ENCODE measurements around the gene SHC3.

The SHC3 gene

GRCh38 chr9:89149726-89150125 lies 28.9 kb downstream of the SHC3 start:
- no peak for TF ChIP-seq ELF4 (IDR thresholded peaks at IDR 0.05)
- TF ChIP-seq NFRKB (IDR thresholded peaks at IDR 0.05): no peak
- TF ChIP-seq BHLHE40 (IDR thresholded peaks at IDR 0.05; ENCODE audit: borderline replicate concordance): no peak
- TF ChIP-seq SP1 (IDR thresholded peaks at IDR 0.05): no peak
- TF ChIP-seq PKNOX1 (IDR thresholded peaks at IDR 0.05): no peak
- TF ChIP-seq FOXM1 (IDR thresholded peaks at IDR 0.05; ENCODE audit: borderline replicate concordance): no peak
- no peak for TF ChIP-seq ARNT (IDR thresholded peaks at IDR 0.05)
- TF ChIP-seq TARDBP (IDR thresholded peaks at IDR 0.05): no peak
- no peak for TF ChIP-seq FOXA1 (IDR thresholded peaks at IDR 0.05)
- TF ChIP-seq FOXK2 (IDR thresholded peaks at IDR 0.05): no peak
- no peak for TF ChIP-seq HDGF (IDR thresholded peaks at IDR 0.05; ENCODE audit: borderline replicate concordance)
- CTCF ChIA-PET: no interaction called here
- POLR2A ChIA-PET: no interaction called here
- DNase-seq (ENCODE audit: extremely low spot score): no peak

- POLR2A ChIA-PET: no interaction called here
- TF ChIP-seq ARNT (IDR thresholded peaks at IDR 0.05) (no peak), HDGF (IDR thresholded peaks at IDR 0.05; ENCODE audit: borderline replicate concordance) (no peak), L3MBTL2 (conservative IDR thresholded peaks at IDR 0.05) (no peak)
- CTCF ChIA-PET: no interaction called here
- no peak for DNase-seq (ENCODE audit: extremely low spot score)
These were observed 33.5 kb downstream of the SHC3 start for GRCh38 chr9:89145097-89145496.

GRCh38 chr9:89144238-89144637 lies 34.4 kb downstream of the SHC3 start:
- no peak for DNase-seq (ENCODE audit: extremely low spot score)
- TF ChIP-seq PKNOX1 (IDR thresholded peaks at IDR 0.05): no peak
- no peak for TF ChIP-seq FOXK2 (IDR thresholded peaks at IDR 0.05)
- no peak for TF ChIP-seq HDGF (IDR thresholded peaks at IDR 0.05; ENCODE audit: borderline replicate concordance)
- TF ChIP-seq NFRKB (IDR thresholded peaks at IDR 0.05): no peak
- no peak for TF ChIP-seq SP1 (IDR thresholded peaks at IDR 0.05)
- no peak for TF ChIP-seq ARNT (IDR thresholded peaks at IDR 0.05)
- no peak for TF ChIP-seq ZNF384 (IDR thresholded peaks at IDR 0.05)
- no peak for TF ChIP-seq ELF4 (IDR thresholded peaks at IDR 0.05)
- TF ChIP-seq TARDBP (IDR thresholded peaks at IDR 0.05): no peak
- TF ChIP-seq LEF1 (IDR thresholded peaks at IDR 0.05; ENCODE audit: borderline replicate concordance): no peak
- TF ChIP-seq FOXM1 (IDR thresholded peaks at IDR 0.05; ENCODE audit: borderline replicate concordance): no peak
- CTCF ChIA-PET: no interaction called here
- POLR2A ChIA-PET: no interaction called here

GRCh38 chr9:89143266-89143665 lies 35.4 kb downstream of the SHC3 start:
- ChIA-PET POLR2A (no interaction called here), CTCF (no interaction called here)
- no peak for TF ChIP-seq PKNOX1 (IDR thresholded peaks at IDR 0.05)
- no peak for TF ChIP-seq SUZ12 (IDR thresholded peaks at IDR 0.05)
- TF ChIP-seq LEF1 (IDR thresholded peaks at IDR 0.05; ENCODE audit: borderline replicate concordance): no peak
- no peak for TF ChIP-seq L3MBTL2 (conservative IDR thresholded peaks at IDR 0.05)
- no peak for TF ChIP-seq ZNF384 (IDR thresholded peaks at IDR 0.05)
- no peak for DNase-seq (ENCODE audit: extremely low spot score)

- TF ChIP-seq HDGF (IDR thresholded peaks at IDR 0.05; ENCODE audit: borderline replicate concordance): no peak
- no peak for TF ChIP-seq CTBP1 (IDR thresholded peaks at IDR 0.05; ENCODE audit: borderline replicate concordance)
- TF ChIP-seq BHLHE40 (IDR thresholded peaks at IDR 0.05; ENCODE audit: borderline replicate concordance): no peak
- no peak for TF ChIP-seq FOXK2 (IDR thresholded peaks at IDR 0.05)
- no peak for TF ChIP-seq TARDBP (IDR thresholded peaks at IDR 0.05)
- TF ChIP-seq L3MBTL2 (conservative IDR thresholded peaks at IDR 0.05): no peak
- TF ChIP-seq ELF4 (IDR thresholded peaks at IDR 0.05): no peak
- no peak for TF ChIP-seq FOXM1 (IDR thresholded peaks at IDR 0.05; ENCODE audit: borderline replicate concordance)
- no peak for TF ChIP-seq PKNOX1 (IDR thresholded peaks at IDR 0.05)
- no peak for TF ChIP-seq SUZ12 (IDR thresholded peaks at IDR 0.05)
- no peak for TF ChIP-seq LEF1 (IDR thresholded peaks at IDR 0.05; ENCODE audit: borderline replicate concordance)
- TF ChIP-seq FOXA1 (IDR thresholded peaks at IDR 0.05): no peak
- no peak for TF ChIP-seq ARNT (IDR thresholded peaks at IDR 0.05)
- no peak for TF ChIP-seq ZNF384 (IDR thresholded peaks at IDR 0.05)
- no peak for TF ChIP-seq SP1 (IDR thresholded peaks at IDR 0.05)
- TF ChIP-seq NFRKB (IDR thresholded peaks at IDR 0.05): no peak
- ChIA-PET CTCF (no interaction called here), POLR2A (no interaction called here)
- DNase-seq (ENCODE audit: extremely low spot score): no peak
These were observed 39.2 kb downstream of the SHC3 start for GRCh38 chr9:89139455-89139854.

GRCh38 chr9:89138463-89139390 lies 39.9 kb downstream of the SHC3 start:
- no peak for DNase-seq (ENCODE audit: extremely low spot score)
- POLR2A ChIA-PET: no interaction called here
- CTCF ChIA-PET: no interaction called here
- TF ChIP-seq LEF1 (IDR thresholded peaks at IDR 0.05; ENCODE audit: borderline replicate concordance) (no peak), FOXA1 (IDR thresholded peaks at IDR 0.05) (no peak)
